Upper lobe of left lung (tissue), 4 donors: ENCODE data around the gene IFI27L2.

Experiments used
- CTCF ChIP-seq, 6 experiments: fragments of 450-650 bp in 4 of 6; fragments of 200-600 bp in 2 of 6; sonication (generic) in 2 of 6; IDR thresholded peaks; one replicate each; pipeline ENCODE4 v1.5.1; 2016 to 2019; ENCODE audit warnings: antibody characterized with exemption in 6 of 6
- POLR2A ChIP-seq, 4 donors: fragments of 450-650 bp; IDR thresholded peaks; one replicate each; pipeline ENCODE4 v1.5.1; 2016 to 2017; ENCODE audit warnings: antibody characterized with exemption in 4 of 4, mild to moderate bottlenecking in 2 of 4

GRCh38 chr14:94162466-94162865 is 33.1 kb upstream of the IFI27L2 start:
- TF ChIP-seq CTCF (IDR thresholded peaks at IDR 0.05) (no peak), POLR2A (IDR thresholded peaks at IDR 0.05) (no peak)
